SK-N-SH treated with all-trans-retinoic acid at 6 μM for 48 hours (cell line): Measurements from ENCODE around the gene DCAF6.

Experiments
- ARNTL ChIP-seq: fragments of 450-650 bp; formaldehyde crosslinking; IDR thresholded peaks from 2 replicates; pipeline ENCODE4 v1.5.0; 2020; ENCODE audit warnings: low read depth, mild to moderate bottlenecking, moderate library complexity, borderline replicate concordance
- BACH2 ChIP-seq: fragments of 250-450 bp; sonication (Bioruptor Pico); IDR thresholded peaks from 2 replicates; pipeline ENCODE4 v1.9.0; 2021; ENCODE audit warnings: mild to moderate bottlenecking, borderline replicate concordance
- CSRNP3 ChIP-seq: fragments of 250-450 bp; sonication (Bioruptor Pico); IDR thresholded peaks from 2 replicates; pipeline ENCODE4 v1.5.1; 2021; ENCODE audit warnings: mild to moderate bottlenecking, moderate library complexity
- ESRRG ChIP-seq: fragments of 250-450 bp; sonication (Bioruptor Pico); IDR thresholded peaks from 2 replicates; pipeline ENCODE4 v1.6.1; 2021; ENCODE audit warnings: mild to moderate bottlenecking
- PATZ1 ChIP-seq: fragments of 250-450 bp; sonication (Bioruptor Pico); IDR thresholded peaks from 2 replicates; pipeline ENCODE4 v1.8.0; 2020; ENCODE audit warnings: mild to moderate bottlenecking, moderate library complexity, borderline replicate concordance
- ZC3H10 ChIP-seq: fragments of 250-450 bp; sonication (Bioruptor Pico); IDR thresholded peaks from 2 replicates; pipeline ENCODE4 v1.5.1; 2021; ENCODE audit warnings: mild to moderate bottlenecking, moderate library complexity
- ZFP3 ChIP-seq: fragments of 250-450 bp; sonication (Bioruptor Pico); IDR thresholded peaks from 2 replicates; pipeline ENCODE4 v1.5.0; 2020; ENCODE audit warnings: mild to moderate bottlenecking, moderate library complexity
- ZFP30 ChIP-seq: fragments of 450-650 bp; formaldehyde crosslinking; IDR thresholded peaks from 2 replicates; pipeline ENCODE4 v1.5.0; 2022; ENCODE audit warnings: mild to moderate bottlenecking, moderate library complexity
- ZNF565 ChIP-seq: fragments of 450-650 bp; formaldehyde crosslinking; conservative IDR thresholded peaks from 2 replicates; pipeline ENCODE4 v1.5.0; 2020; ENCODE audit warnings: low read depth, mild to moderate bottlenecking, moderate library complexity

GRCh38 chr1:167898578-167899222, 37.8 kb upstream of the DCAF6 start:
- TF ChIP-seq ZC3H10 (CRISPR knock-in tag) = no peak
- TF ChIP-seq ZFP3 (CRISPR knock-in tag) = no peak
- no peak for TF ChIP-seq PATZ1
- no peak for TF ChIP-seq ZFP30 (CRISPR knock-in tag)
- TF ChIP-seq CSRNP3 (CRISPR knock-in tag) = no peak
- TF ChIP-seq ARNTL (CRISPR knock-in tag) = no peak
- no peak for TF ChIP-seq ESRRG (CRISPR knock-in tag)
- no peak for TF ChIP-seq BACH2 (CRISPR knock-in tag)
- no peak for TF ChIP-seq ZNF565
